ENCODE data around the gene SLC9A1. TPM values are rescaled to one million over a fixed set of nuclear protein-coding genes. Genes with fewer than 3 reads are reported as not detected.

The SLC9A1 gene
- polyA plus RNA-seq, 1 donor (not counting 4 experiments of a cell fraction or from before 2014, with no cell fraction given), result 12.4 TPM

DNA sequence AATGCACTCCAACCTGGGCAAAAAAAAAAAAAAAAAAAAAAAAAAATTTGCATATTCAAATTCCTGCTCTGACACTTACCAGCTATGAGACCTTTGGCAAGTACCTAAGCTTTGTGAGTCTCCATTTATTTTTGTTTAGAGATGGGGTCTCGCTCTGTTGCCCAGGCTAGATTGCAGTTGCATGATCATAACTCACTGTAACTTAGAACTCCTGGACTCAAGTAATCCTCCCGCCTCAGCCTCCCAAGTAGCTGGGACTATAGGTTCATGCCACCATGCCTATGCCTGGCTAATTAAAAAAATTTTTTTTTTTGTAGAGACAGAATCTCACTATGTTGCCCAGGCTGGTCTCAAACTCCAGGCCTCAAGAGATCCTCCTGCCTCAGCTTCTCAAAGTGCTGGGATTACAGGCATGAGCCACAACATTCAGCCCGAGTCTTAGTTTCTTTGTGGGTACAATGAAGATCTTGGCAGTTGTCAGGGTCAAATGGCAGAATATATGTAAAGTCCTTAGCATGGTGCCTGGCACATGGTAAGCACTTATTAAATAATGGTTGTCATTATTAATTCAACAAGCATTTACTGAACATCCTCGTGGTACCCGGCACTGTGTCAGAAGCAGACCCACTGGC is 88.8 kb downstream of the SLC9A1 start:
- H3K4me3 ChIP-seq (ENCODE audit: control insufficient read depth in 2 of 3, extremely low read depth in 1 of 3, insufficient read depth in 2 of 3, low read depth in 1 of 3, low read length in 3 of 3), result no peak overlapping the region
- H3K27ac ChIP-seq (ENCODE audit: control insufficient read depth, insufficient read depth, low read length), result no peak overlapping the region
- H3K27me3 ChIP-seq (ENCODE audit: control insufficient read depth, extremely low read depth, insufficient read depth, low read length), result no peaks in the 10 kb centered on the region
- DNase-seq (ENCODE audit: low read depth, low spot score) (no peak), FAIRE-seq (no peak)
- no peaks in the 10 kb centered on the region for H4K20me1 ChIP-seq (ENCODE audit: control insufficient read depth, extremely low read depth, insufficient read depth, low read length)
- H3K4me1 ChIP-seq (ENCODE audit: control insufficient read depth, extremely low read depth, insufficient read depth, low read length), result peaks cover 6% of the 10 kb centered on the region
- dilution Hi-C loops (cut with MboI; ENCODE audit: extremely low pct_ligation_motif_present, low sequenced_read_pairs), result no loop called here
- TF ChIP-seq, protein P1, sequence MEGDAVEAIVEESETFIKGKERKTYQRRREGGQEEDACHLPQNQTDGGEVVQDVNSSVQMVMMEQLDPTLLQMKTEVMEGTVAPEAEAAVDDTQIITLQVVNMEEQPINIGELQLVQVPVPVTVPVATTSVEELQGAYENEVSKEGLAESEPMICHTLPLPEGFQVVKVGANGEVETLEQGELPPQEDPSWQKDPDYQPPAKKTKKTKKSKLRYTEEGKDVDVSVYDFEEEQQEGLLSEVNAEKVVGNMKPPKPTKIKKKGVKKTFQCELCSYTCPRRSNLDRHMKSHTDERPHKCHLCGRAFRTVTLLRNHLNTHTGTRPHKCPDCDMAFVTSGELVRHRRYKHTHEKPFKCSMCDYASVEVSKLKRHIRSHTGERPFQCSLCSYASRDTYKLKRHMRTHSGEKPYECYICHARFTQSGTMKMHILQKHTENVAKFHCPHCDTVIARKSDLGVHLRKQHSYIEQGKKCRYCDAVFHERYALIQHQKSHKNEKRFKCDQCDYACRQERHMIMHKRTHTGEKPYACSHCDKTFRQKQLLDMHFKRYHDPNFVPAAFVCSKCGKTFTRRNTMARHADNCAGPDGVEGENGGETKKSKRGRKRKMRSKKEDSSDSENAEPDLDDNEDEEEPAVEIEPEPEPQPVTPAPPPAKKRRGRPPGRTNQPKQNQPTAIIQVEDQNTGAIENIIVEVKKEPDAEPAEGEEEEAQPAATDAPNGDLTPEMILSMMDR (optimal IDR thresholded peaks at IDR 0.05 in 1 of 3, IDR thresholded peaks at IDR 0.05 in 1 of 3, conservative IDR thresholded peaks at IDR 0.05 in 1 of 3; ENCODE audit: extremely low read depth in 1 of 3, insufficient read depth in 2 of 3, low read length in 3 of 3), result no peak
- TF ChIP-seq EZH2 (IDR thresholded peaks at IDR 0.05; ENCODE audit: low read length), result no peak
- no peak overlapping the region for H2AFZ ChIP-seq (ENCODE audit: control insufficient read depth, low read length)
- no peak overlapping the region for H3K9ac ChIP-seq (ENCODE audit: control insufficient read depth, extremely low read depth, insufficient read depth, low read length)
- H3K9me3 ChIP-seq (ENCODE audit: control insufficient read depth, low read depth, low read length), result no peaks in the 10 kb centered on the region
- H3K36me3 ChIP-seq (ENCODE audit: control insufficient read depth in 2 of 2, extremely low read depth in 1 of 2, insufficient read depth in 2 of 2, low read length in 2 of 2), result no peaks in the 10 kb centered on the region
- no peaks in the 10 kb centered on the region for H3K79me2 ChIP-seq (ENCODE audit: control insufficient read depth, insufficient read depth, low read length)
- no peak overlapping the region for H3K4me2 ChIP-seq (ENCODE audit: control insufficient read depth, extremely low read depth, insufficient read depth, low read depth, low read length)
- H3K9me1 ChIP-seq (ENCODE audit: control insufficient read depth, extremely low read depth, insufficient read depth, low read length), result no peaks in the 10 kb centered on the region

DNA sequence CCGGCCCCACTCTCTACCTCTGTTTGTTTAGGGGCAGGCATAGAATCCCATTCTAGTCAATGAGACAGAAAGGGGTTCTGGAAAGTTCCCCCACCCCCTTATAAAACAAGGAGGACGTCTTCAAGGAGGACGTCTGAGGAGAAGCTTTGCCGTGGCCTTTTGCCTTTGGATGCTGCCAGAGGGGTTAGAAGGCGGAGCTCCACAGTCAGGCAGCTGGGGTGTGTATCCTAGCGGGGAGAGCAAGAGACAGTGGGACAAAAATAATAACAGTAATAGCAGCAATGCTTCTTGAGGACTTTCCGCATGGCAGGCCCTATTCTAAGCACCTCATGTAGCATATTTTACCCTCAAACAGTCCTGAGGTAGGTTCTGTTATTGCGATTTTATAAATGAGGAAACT is 94.0 kb downstream of the SLC9A1 start:
- DNase-seq (ENCODE audit: low read depth, low spot score) (no peak), FAIRE-seq (no peak)
- Histone ChIP-seq H3K27me3 (ENCODE audit: control insufficient read depth, extremely low read depth, insufficient read depth, low read length) (peaks cover 5% of the 10 kb centered on the region), H3K9me3 (ENCODE audit: control insufficient read depth, low read depth, low read length) (no peaks in the 10 kb centered on the region), H3K79me2 (ENCODE audit: control insufficient read depth, insufficient read depth, low read length) (no peaks in the 10 kb centered on the region), H4K20me1 (ENCODE audit: control insufficient read depth, extremely low read depth, insufficient read depth, low read length) (no peaks in the 10 kb centered on the region), H3K9me1 (ENCODE audit: control insufficient read depth, extremely low read depth, insufficient read depth, low read length) (no peaks in the 10 kb centered on the region), H3K4me2 (ENCODE audit: control insufficient read depth, extremely low read depth, insufficient read depth, low read depth, low read length) (no peak overlapping the region), H3K36me3 (ENCODE audit: control insufficient read depth in 2 of 2, extremely low read depth in 1 of 2, insufficient read depth in 2 of 2, low read length in 2 of 2) (no peaks in the 10 kb centered on the region), H3K9ac (ENCODE audit: control insufficient read depth, extremely low read depth, insufficient read depth, low read length) (no peak overlapping the region), H3K4me1 (ENCODE audit: control insufficient read depth, extremely low read depth, insufficient read depth, low read length) (no peaks in the 10 kb centered on the region), H3K4me3 (ENCODE audit: control insufficient read depth in 2 of 3, extremely low read depth in 1 of 3, insufficient read depth in 2 of 3, low read depth in 1 of 3, low read length in 3 of 3) (no peak overlapping the region), H2AFZ (ENCODE audit: control insufficient read depth, low read length) (no peak overlapping the region), H3K27ac (ENCODE audit: control insufficient read depth, insufficient read depth, low read length) (no peak overlapping the region)
- no peak for TF ChIP-seq EZH2 (IDR thresholded peaks at IDR 0.05; ENCODE audit: low read length)
- TF ChIP-seq, protein P1 (optimal IDR thresholded peaks at IDR 0.05 in 1 of 3, IDR thresholded peaks at IDR 0.05 in 1 of 3, conservative IDR thresholded peaks at IDR 0.05 in 1 of 3; ENCODE audit: extremely low read depth in 1 of 3, insufficient read depth in 2 of 3, low read length in 3 of 3), result no peak
- dilution Hi-C loops (cut with MboI; ENCODE audit: extremely low pct_ligation_motif_present, low sequenced_read_pairs), result no loop called here

Data from keratinocyte (primary cell).